Skeletal muscle satellite cell (primary cell): ENCODE data around the gene SIPA1L3.

Experiments used
- H3K27me3 ChIP-seq: 2 replicates; pipeline ENCODE4 v1.7.0; 2013; ENCODE audit warnings: low read length; ENCODE audit not compliant: control insufficient read depth, insufficient read depth
- H3K36me3 ChIP-seq: 2 replicates; pipeline ENCODE4 v1.7.0; 2013; ENCODE audit warnings: mild to moderate bottlenecking, control low read depth, low read length; ENCODE audit not compliant: insufficient read depth
- H3K4me1 ChIP-seq: 2 replicates; pipeline ENCODE4 v1.7.0; 2013; ENCODE audit warnings: low read length; ENCODE audit not compliant: control insufficient read depth, insufficient read depth
- H3K4me2 ChIP-seq: 2 replicates; pipeline ENCODE4 v1.7.0; 2013; ENCODE audit warnings: mild to moderate bottlenecking, low read length
- H3K4me3 ChIP-seq: 2 replicates; pipeline ENCODE4 v1.7.0; 2013; ENCODE audit warnings: low read length
- H3K9ac ChIP-seq: 2 replicates; pipeline ENCODE4 v1.7.0; 2013; ENCODE audit warnings: mild to moderate bottlenecking, low read depth, low read length, moderate library complexity
- H3K9me3 ChIP-seq: replicated peaks from 2 replicates; pipeline ENCODE4 v1.7.0; 2013; ENCODE audit warnings: mild to moderate bottlenecking, control low read depth, low read length

Gene SIPA1L3

GRCh38 chr19:38005224-38005614 lies 98.2 kb downstream of the SIPA1L3 start:
- Histone ChIP-seq H3K9ac (peak overlapping the region; percentile 87), H3K4me2 (peak overlapping the region; percentile 80), H3K36me3 (no peaks in the 10 kb centered on the region), H3K4me3 (peak overlapping the region; percentile 42), H3K27me3 (no peaks in the 10 kb centered on the region), H3K9me3 (no peaks in the 10 kb centered on the region), H3K4me1 (peaks cover 43% of the 10 kb centered on the region)

GRCh38 chr19:38006361-38007045 lies 99.5 kb downstream of the SIPA1L3 start:
- Histone ChIP-seq H3K9me3 (no peaks in the 10 kb centered on the region), H3K9ac (no peak overlapping the region), H3K4me1 (peaks cover 33% of the 10 kb centered on the region), H3K36me3 (no peaks in the 10 kb centered on the region), H3K4me3 (no peak overlapping the region), H3K27me3 (no peaks in the 10 kb centered on the region), H3K4me2 (no peak overlapping the region)

GRCh38 chr19:38009650-38010242 lies 102.7 kb downstream of the SIPA1L3 start:
- peaks cover 13% of the 10 kb centered on the region for H3K4me1 ChIP-seq
- H3K9me3 ChIP-seq: no peaks in the 10 kb centered on the region
- H3K4me3 ChIP-seq: no peak overlapping the region
- no peaks in the 10 kb centered on the region for H3K36me3 ChIP-seq
- H3K9ac ChIP-seq: no peak overlapping the region
- H3K27me3 ChIP-seq: no peaks in the 10 kb centered on the region
- H3K4me2 ChIP-seq: no peak overlapping the region

GRCh38 chr19:38011426-38011825 lies 104.4 kb downstream of the SIPA1L3 start:
- H3K4me3 ChIP-seq: no peak overlapping the region
- no peaks in the 10 kb centered on the region for H3K36me3 ChIP-seq
- H3K4me2 ChIP-seq: no peak overlapping the region
- H3K27me3 ChIP-seq: no peaks in the 10 kb centered on the region
- no peak overlapping the region for H3K9ac ChIP-seq
- no peaks in the 10 kb centered on the region for H3K4me1 ChIP-seq
- H3K9me3 ChIP-seq: no peaks in the 10 kb centered on the region

GRCh38 chr19:38012290-38012689 lies 105.3 kb downstream of the SIPA1L3 start:
- Histone ChIP-seq H3K4me3 (no peak overlapping the region), H3K36me3 (no peaks in the 10 kb centered on the region), H3K4me1 (no peaks in the 10 kb centered on the region), H3K9ac (no peak overlapping the region), H3K27me3 (no peaks in the 10 kb centered on the region), H3K9me3 (no peaks in the 10 kb centered on the region), H3K4me2 (no peak overlapping the region)

GRCh38 chr19:38012944-38013343 lies 105.9 kb downstream of the SIPA1L3 start:
- Histone ChIP-seq H3K9me3 (no peaks in the 10 kb centered on the region), H3K4me1 (no peaks in the 10 kb centered on the region), H3K36me3 (no peaks in the 10 kb centered on the region), H3K27me3 (no peaks in the 10 kb centered on the region), H3K4me3 (no peak overlapping the region), H3K9ac (no peak overlapping the region), H3K4me2 (no peak overlapping the region)

GRCh38 chr19:38013913-38014580 lies 107.0 kb downstream of the SIPA1L3 start:
- no peak overlapping the region for H3K9ac ChIP-seq
- no peaks in the 10 kb centered on the region for H3K27me3 ChIP-seq
- no peaks in the 10 kb centered on the region for H3K36me3 ChIP-seq
- H3K4me3 ChIP-seq: no peak overlapping the region
- no peaks in the 10 kb centered on the region for H3K9me3 ChIP-seq
- H3K4me1 ChIP-seq: no peaks in the 10 kb centered on the region
- H3K4me2 ChIP-seq: no peak overlapping the region

GRCh38 chr19:38015216-38015615 lies 108.2 kb downstream of the SIPA1L3 start:
- Histone ChIP-seq H3K27me3 (no peaks in the 10 kb centered on the region), H3K4me3 (no peak overlapping the region), H3K9ac (no peak overlapping the region), H3K36me3 (no peaks in the 10 kb centered on the region), H3K4me2 (no peak overlapping the region), H3K4me1 (no peaks in the 10 kb centered on the region), H3K9me3 (no peaks in the 10 kb centered on the region)

- no peak overlapping the region for H3K9ac ChIP-seq
- H3K27me3 ChIP-seq: no peaks in the 10 kb centered on the region
- no peaks in the 10 kb centered on the region for H3K4me1 ChIP-seq
- no peak overlapping the region for H3K4me2 ChIP-seq
- H3K4me3 ChIP-seq: no peak overlapping the region
- H3K9me3 ChIP-seq: no peaks in the 10 kb centered on the region
- H3K36me3 ChIP-seq: no peaks in the 10 kb centered on the region
Measured at GRCh38 chr19:38015761-38016160, 108.8 kb downstream of the SIPA1L3 start.

- Histone ChIP-seq H3K9ac (no peak overlapping the region), H3K27me3 (no peaks in the 10 kb centered on the region), H3K36me3 (no peaks in the 10 kb centered on the region), H3K4me2 (no peak overlapping the region), H3K4me3 (no peak overlapping the region), H3K4me1 (peaks cover 3% of the 10 kb centered on the region), H3K9me3 (no peaks in the 10 kb centered on the region)
Measured at GRCh38 chr19:38017401-38018151, 110.6 kb downstream of the SIPA1L3 start.

- Histone ChIP-seq H3K27me3 (no peaks in the 10 kb centered on the region), H3K4me3 (no peak overlapping the region)
Measured at GRCh38 chr19:38018694-38019395, 111.8 kb downstream of the SIPA1L3 start.

More at GRCh38 chr19:38018694-38019395, 111.8 kb downstream of the SIPA1L3 start:
- Histone ChIP-seq H3K9me3 (no peaks in the 10 kb centered on the region), H3K4me1 (peaks cover 14% of the 10 kb centered on the region), H3K9ac (no peak overlapping the region), H3K36me3 (no peaks in the 10 kb centered on the region), H3K4me2 (no peak overlapping the region)
